LNCaP clone FGC (cell line): ENCODE data around the gene PYCARD.
A peak's percentile ranks its signal among the peaks of the same experiment; 100 is the strongest.

Source experiments
- DNase-seq: peaks from one replicate; pipeline ENCODE4 v3.0.0-alpha.2; 2011; ENCODE audit warnings: low read depth
- H3K4me3 ChIP-seq: 2 replicates; pipeline ENCODE4 v1.5.1; 2011; ENCODE audit warnings: mild to moderate bottlenecking, low read depth, low read length, control low read depth
- TF ChIP-seq, protein P1 (sequence below): IDR thresholded peaks from 2 replicates; pipeline ENCODE4 v1.5.1; 2012; ENCODE audit warnings: mild to moderate bottlenecking; ENCODE audit not compliant: control insufficient read depth, insufficient read depth; ENCODE audit errors: extremely low read depth

Gene PYCARD

DNA sequence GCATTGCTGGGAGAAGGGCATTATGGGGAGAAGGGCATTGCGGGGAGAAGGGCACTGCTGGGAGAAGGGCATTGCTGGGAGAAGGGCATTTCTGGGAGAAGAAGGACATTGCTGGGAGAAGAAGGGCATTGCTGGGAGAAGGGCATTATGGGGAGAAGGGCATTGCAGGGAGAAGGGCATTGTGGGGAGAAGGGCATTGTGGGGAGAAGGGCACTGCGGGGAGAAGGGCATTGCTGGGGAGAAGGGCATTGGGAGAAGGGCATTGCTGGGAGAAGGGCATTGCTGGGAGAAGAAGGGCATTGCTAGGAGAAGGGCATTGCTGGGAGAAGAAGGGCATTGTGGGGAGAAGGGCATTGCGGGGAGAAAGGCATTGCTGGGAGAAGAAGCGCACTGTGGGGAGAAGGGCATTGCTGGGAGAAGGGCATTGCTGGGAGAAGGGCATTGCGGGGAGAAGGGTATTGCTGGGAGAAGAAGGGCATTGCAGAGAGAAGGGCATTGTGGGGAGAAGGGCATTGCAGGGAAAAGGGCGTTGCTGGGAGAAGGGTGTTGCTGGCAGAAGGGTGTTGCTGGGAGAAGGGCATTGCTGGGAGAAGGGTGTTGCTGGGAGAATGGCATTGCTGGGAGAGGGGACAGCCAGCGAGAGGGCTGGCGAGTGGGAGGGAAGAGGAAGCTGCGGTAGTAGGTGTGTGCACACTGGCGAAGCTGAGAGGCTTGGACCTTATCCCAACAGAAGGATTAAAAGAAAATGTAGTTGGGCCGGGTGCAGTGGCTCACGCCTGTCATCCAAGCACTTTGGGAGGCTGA is 19.0 kb upstream of the PYCARD start:
- H3K4me3 ChIP-seq: no peak overlapping the region
- TF ChIP-seq, protein P1, sequence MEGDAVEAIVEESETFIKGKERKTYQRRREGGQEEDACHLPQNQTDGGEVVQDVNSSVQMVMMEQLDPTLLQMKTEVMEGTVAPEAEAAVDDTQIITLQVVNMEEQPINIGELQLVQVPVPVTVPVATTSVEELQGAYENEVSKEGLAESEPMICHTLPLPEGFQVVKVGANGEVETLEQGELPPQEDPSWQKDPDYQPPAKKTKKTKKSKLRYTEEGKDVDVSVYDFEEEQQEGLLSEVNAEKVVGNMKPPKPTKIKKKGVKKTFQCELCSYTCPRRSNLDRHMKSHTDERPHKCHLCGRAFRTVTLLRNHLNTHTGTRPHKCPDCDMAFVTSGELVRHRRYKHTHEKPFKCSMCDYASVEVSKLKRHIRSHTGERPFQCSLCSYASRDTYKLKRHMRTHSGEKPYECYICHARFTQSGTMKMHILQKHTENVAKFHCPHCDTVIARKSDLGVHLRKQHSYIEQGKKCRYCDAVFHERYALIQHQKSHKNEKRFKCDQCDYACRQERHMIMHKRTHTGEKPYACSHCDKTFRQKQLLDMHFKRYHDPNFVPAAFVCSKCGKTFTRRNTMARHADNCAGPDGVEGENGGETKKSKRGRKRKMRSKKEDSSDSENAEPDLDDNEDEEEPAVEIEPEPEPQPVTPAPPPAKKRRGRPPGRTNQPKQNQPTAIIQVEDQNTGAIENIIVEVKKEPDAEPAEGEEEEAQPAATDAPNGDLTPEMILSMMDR: no peak
- DNase-seq: no peak

DNA sequence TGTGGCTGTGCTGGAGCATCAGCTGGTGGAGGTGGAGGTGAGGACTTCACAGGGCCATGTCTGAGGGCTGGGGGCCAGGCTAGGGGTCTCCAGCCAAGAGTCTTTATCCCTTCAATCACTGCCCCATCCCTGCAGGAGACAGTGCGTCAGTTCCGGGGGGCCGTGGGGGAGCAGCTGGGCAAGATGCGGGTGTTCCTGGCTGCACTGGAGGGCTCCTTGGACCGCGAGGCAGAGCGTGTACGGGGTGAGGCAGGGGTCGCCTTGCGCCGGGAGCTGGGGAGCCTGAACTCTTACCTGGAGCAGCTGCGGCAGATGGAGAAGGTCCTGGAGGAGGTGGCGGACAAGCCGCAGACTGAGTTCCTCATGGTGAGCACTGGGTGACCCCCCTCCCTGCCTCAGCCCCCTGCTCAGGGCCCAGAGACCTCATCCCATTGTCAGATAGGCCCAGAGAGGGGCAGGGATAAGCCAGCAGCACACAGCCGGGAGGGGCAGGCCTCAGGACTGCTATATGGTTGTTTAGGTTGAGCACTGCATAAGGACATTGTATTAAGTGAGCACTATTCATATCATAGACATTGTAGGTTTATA is 16.7 kb upstream of the PYCARD start:
- TF ChIP-seq, protein P1: no peak
- no peak overlapping the region for H3K4me3 ChIP-seq
- DNase-seq: no peak

DNA sequence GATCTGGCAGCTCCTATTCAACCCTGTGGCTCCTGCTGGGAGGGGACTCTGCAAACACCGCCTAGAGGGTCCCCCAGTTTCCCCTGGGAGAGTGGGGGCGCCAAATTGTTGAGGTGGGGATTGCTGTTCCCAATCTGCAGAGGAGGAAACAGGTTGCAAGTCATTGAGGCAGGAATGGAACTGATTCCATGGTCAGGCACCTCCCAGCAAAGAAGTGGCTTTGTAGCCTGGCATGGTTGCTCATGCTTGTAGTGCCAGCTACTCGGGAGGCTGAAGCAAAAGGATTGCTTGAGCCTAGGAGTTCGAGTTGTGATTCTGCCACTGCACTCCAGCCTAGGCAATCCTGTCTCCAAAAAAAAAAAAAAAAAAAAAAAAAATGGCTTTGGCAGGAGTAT is 14.6 kb upstream of the PYCARD start:
- no peak overlapping the region for H3K4me3 ChIP-seq
- TF ChIP-seq, protein P1: no peak
- no peak for DNase-seq

DNA sequence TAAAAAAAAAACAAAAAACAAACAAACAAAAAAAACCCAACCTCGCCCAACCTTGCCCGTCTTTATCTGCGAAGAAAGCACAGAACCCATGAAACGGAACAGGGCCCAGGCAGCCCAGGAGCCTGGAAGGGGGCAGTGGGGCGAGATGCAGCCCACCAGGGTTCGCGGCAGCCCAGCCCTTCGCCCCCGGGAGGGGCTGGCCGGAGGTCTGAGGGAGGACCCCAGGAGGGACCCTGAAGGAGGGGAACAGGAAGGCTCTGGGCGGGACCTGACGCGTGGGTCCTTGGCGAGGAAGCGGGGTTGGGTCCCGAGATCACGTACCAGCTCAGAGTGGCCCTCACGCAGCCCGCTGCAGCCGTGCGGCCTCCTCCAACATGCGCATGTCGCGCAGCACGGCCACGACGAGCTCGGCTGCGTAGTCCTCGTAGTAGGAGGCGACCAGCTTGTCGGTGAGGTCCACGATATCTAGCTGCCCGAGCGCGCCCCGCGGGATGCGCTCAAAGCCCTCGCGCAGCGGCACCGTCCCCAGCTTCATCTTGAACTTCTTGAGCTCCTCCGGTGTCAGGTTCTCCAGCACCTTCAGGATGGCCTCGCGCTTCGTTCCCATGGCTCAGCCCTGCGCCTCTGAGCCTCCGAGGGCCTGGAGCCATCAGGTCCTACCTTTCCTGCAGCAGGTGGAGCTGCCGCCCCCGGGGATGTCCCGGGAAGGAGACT is 14.0 kb upstream of the PYCARD start, which contains the start of gene PYDC1:
PYDC1 (minus strand) TSS at position 714 of the 714 bp plus-strand sequence; CDS start at position 607, 107 bp downstream.
- DNase-seq: no peak
- H3K4me3 ChIP-seq: peak within 1 kb of the TSS; percentile 56
- TF ChIP-seq, protein P1: no peak

DNA sequence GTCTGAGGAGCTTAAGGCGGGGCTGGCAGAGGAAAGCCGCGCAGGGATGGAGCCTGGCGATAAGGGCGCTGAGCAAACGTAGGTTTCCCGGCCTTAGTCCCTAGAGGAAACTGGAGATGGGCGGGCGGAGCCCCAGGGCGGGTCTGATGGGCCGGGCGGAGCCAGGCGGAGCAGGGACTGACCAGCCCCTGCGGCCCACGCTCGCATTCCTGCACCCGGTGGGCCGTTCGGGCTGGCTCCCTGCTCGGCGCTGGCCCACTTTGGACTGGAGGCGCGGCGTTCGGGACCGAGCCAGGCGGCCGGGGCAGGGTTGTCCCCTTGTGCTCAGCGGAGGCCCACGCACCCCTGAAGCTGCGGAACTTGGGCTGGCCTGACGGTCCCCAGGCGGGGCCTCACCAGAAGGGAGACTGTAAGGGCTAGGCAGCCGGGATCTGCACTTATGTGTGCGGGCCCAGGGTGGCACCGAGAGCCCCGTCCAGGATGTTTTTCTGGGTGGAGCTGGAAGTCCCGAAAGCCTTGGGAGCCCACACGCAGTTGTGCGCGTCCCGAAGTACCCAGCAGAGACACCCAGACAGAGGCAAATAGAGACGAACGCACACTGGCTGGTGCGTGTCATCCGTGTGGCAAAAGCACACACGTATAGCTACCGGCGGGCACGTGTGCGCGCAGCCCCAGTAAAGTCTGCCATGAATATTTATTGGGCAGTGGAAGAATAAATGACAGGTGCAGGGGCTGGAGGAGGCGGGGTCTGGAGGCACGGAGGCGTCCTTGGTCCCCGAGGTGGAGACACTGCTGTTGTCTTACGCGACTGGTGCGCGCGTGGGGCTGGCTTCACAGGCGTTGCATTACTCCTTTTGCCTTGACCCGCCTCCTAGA is 13.0 kb upstream of the PYCARD start:
- H3K4me3 ChIP-seq: peak overlapping the region; percentile 56
- TF ChIP-seq, protein P1: no peak

DNA sequence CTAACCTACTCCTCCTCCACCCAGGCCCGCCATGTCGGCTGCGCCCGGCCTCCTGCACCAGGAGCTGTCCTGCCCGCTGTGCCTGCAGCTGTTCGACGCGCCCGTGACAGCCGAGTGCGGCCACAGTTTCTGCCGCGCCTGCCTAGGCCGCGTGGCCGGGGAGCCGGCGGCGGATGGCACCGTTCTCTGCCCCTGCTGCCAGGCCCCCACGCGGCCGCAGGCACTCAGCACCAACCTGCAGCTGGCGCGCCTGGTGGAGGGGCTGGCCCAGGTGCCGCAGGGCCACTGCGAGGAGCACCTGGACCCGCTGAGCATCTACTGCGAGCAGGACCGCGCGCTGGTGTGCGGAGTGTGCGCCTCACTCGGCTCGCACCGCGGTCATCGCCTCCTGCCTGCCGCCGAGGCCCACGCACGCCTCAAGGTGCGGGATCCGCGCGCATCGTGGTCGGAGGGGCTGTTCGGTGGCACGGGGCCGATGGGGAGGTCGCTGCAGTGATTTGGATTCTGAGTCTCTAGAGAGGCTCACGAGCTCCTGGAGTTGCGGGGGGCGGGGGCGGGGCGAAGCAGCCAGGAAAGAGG is 12.2 kb upstream of the PYCARD start:
- TF ChIP-seq, protein P1: no peak
- peak overlapping the region; percentile 56 for H3K4me3 ChIP-seq
- DNase-seq: no peak

More for the DNA sequence above, 13.0 kb upstream of the PYCARD start:
- DNase-seq: peak; percentile 31
